OCI-LY1 (cell line): Measurements from ENCODE around the gene CAMTA1.

ENCODE experiments used
- EZH2 ChIP-seq: fragments of 200-600 bp; sonication (generic), shearing (Covaris generic); IDR thresholded peaks from 2 replicates; pipeline ENCODE4 v1.8.0; 2017; ENCODE audit warnings: borderline replicate concordance, mixed run types, mild to moderate bottlenecking, antibody characterized with exemption, low read length, moderate library complexity, mixed read lengths
- TF ChIP-seq, protein P1 (sequence below): fragments of 200-600 bp; sonication (generic), shearing (Covaris generic); IDR thresholded peaks from 2 replicates; pipeline ENCODE4 v1.5.1; 2017; ENCODE audit warnings: mild to moderate bottlenecking, antibody characterized with exemption, low read length, moderate library complexity, mixed read lengths

DNA sequence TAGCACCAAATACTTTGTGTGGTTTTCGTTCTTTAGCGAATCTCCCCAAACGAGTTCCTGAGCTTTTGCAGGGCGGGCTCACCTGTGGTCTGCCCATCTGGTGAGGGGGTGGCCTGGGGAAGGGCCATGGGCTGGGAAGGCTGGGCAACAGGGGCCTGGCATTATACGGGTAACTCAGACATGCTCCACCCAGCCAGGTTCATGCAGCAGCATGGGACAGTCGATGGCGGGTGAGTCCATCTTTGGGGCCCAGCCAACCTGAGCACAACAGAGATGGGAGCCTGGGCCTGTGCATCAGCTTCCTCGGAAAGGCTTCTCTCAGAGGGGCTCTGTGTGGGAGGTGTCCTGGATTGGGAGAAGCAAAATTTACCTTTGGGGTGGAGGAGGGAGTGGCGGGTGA is 302.6 kb downstream of the CAMTA1 start:
- TF ChIP-seq, protein P1, sequence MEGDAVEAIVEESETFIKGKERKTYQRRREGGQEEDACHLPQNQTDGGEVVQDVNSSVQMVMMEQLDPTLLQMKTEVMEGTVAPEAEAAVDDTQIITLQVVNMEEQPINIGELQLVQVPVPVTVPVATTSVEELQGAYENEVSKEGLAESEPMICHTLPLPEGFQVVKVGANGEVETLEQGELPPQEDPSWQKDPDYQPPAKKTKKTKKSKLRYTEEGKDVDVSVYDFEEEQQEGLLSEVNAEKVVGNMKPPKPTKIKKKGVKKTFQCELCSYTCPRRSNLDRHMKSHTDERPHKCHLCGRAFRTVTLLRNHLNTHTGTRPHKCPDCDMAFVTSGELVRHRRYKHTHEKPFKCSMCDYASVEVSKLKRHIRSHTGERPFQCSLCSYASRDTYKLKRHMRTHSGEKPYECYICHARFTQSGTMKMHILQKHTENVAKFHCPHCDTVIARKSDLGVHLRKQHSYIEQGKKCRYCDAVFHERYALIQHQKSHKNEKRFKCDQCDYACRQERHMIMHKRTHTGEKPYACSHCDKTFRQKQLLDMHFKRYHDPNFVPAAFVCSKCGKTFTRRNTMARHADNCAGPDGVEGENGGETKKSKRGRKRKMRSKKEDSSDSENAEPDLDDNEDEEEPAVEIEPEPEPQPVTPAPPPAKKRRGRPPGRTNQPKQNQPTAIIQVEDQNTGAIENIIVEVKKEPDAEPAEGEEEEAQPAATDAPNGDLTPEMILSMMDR: no peak
- TF ChIP-seq EZH2: no peak
